ENCODE data around the gene FAM124A.

DNA sequence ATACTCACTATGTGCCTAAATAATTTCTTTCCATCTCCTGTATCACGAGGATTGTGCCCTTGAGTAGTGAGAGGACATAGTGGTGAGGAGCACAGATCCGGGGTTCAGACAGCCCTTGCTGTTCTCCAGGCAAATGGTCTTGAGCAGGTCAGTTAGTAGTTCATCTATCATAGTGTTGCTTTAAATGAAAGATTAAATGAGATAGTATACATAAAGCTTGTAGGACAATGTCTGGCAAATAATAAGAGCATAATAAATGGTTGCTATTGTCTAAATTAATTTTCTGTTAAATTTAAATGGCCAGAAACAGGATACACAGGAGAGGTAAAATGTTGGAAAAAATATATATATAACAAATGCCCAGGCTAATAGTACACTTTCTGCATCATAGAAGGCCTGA is 23.4 kb downstream of the FAM124A start:
- TF ChIP-seq, protein P1, sequence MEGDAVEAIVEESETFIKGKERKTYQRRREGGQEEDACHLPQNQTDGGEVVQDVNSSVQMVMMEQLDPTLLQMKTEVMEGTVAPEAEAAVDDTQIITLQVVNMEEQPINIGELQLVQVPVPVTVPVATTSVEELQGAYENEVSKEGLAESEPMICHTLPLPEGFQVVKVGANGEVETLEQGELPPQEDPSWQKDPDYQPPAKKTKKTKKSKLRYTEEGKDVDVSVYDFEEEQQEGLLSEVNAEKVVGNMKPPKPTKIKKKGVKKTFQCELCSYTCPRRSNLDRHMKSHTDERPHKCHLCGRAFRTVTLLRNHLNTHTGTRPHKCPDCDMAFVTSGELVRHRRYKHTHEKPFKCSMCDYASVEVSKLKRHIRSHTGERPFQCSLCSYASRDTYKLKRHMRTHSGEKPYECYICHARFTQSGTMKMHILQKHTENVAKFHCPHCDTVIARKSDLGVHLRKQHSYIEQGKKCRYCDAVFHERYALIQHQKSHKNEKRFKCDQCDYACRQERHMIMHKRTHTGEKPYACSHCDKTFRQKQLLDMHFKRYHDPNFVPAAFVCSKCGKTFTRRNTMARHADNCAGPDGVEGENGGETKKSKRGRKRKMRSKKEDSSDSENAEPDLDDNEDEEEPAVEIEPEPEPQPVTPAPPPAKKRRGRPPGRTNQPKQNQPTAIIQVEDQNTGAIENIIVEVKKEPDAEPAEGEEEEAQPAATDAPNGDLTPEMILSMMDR (IDR thresholded peaks at IDR 0.05): no peak
- TF ChIP-seq POLR2AphosphoS5 (IDR thresholded peaks at IDR 0.05): no peak
- TF ChIP-seq EP300 (IDR thresholded peaks at IDR 0.05): no peak
